Subcutaneous abdominal adipose tissue (tissue), 5 donors: Measurements from ENCODE around the gene SPIRE1.

ENCODE experiments used
- H3K27ac ChIP-seq: one replicate; pipeline ENCODE4 v1.7.0; 2013; ENCODE audit warnings: low read depth, mild to moderate bottlenecking, inconsistent platforms, low read length, moderate library complexity
- H3K27me3 ChIP-seq, 5 donors: one replicate each; pipeline ENCODE4 v1.7.0; 2013; ENCODE audit warnings: low read length in 5 of 5, inconsistent platforms in 1 of 5; ENCODE audit not compliant: control insufficient read depth in 5 of 5, insufficient read depth in 4 of 5
- H3K36me3 ChIP-seq, 5 donors: one replicate each; pipeline ENCODE4 v1.7.0; 2013; ENCODE audit warnings: low read length in 5 of 5; ENCODE audit not compliant: control insufficient read depth in 5 of 5, insufficient read depth in 5 of 5
- H3K4me1 ChIP-seq, 5 donors: one replicate each; pipeline ENCODE4 v1.7.0; 2013; ENCODE audit warnings: low read length in 5 of 5, mild to moderate bottlenecking in 3 of 5, moderate library complexity in 1 of 5; ENCODE audit not compliant: control insufficient read depth in 5 of 5, insufficient read depth in 5 of 5
- H3K4me3 ChIP-seq, 5 donors: one replicate each; pipeline ENCODE4 v1.7.0; 2013; ENCODE audit warnings: low read length in 5 of 5, low read depth in 1 of 5
- H3K9ac ChIP-seq, 5 donors: one replicate each; pipeline ENCODE4 v1.7.0; 2013; ENCODE audit warnings: low read length in 5 of 5, mild to moderate bottlenecking in 4 of 5, moderate library complexity in 3 of 5
- H3K9me3 ChIP-seq, 5 donors: one replicate each; pipeline ENCODE4 v1.7.0; 2013; ENCODE audit warnings: low read length in 5 of 5; ENCODE audit not compliant: control insufficient read depth in 5 of 5
- donor health status: healthy.
- donor health status: healthy.
- donor health status: healthy.
- donor health status: healthy.
- donor health status: healthy.

SPIRE1 gene

GRCh38 chr18:12585218-12585617, 72.7 kb downstream of the SPIRE1 start:
- H3K36me3 ChIP-seq: no peaks in the 10 kb centered on the region
- H3K9ac ChIP-seq: no peak overlapping the region
- no peaks in the 10 kb centered on the region for H3K27me3 ChIP-seq
- no peaks in the 10 kb centered on the region for H3K4me1 ChIP-seq
- H3K27ac ChIP-seq: no peak overlapping the region
- no peaks in the 10 kb centered on the region for H3K9me3 ChIP-seq
- H3K4me3 ChIP-seq: no peak overlapping the region

GRCh38 chr18:12580630-12581342, 77.1 kb downstream of the SPIRE1 start:
- H3K27ac ChIP-seq: no peak overlapping the region
- H3K9me3 ChIP-seq: no peaks in the 10 kb centered on the region
- no peaks in the 10 kb centered on the region for H3K36me3 ChIP-seq
- H3K4me1 ChIP-seq: no peaks in the 10 kb centered on the region
- no peak overlapping the region for H3K4me3 ChIP-seq
- no peak overlapping the region for H3K9ac ChIP-seq
- no peaks in the 10 kb centered on the region for H3K27me3 ChIP-seq

GRCh38 chr18:12579775-12580174, 78.1 kb downstream of the SPIRE1 start:
- no peak overlapping the region for H3K4me3 ChIP-seq
- H3K9me3 ChIP-seq: no peaks in the 10 kb centered on the region
- no peak overlapping the region for H3K9ac ChIP-seq
- H3K27ac ChIP-seq: no peak overlapping the region
- H3K36me3 ChIP-seq: no peaks in the 10 kb centered on the region
- no peaks in the 10 kb centered on the region for H3K4me1 ChIP-seq
- H3K27me3 ChIP-seq: no peaks in the 10 kb centered on the region

GRCh38 chr18:12577848-12578247, 80.1 kb downstream of the SPIRE1 start:
- H3K4me3 ChIP-seq: no peak overlapping the region
- H3K36me3 ChIP-seq: no peaks in the 10 kb centered on the region
- H3K27me3 ChIP-seq: no peaks in the 10 kb centered on the region
- H3K27ac ChIP-seq: no peak overlapping the region
- H3K9me3 ChIP-seq: no peaks in the 10 kb centered on the region
- H3K9ac ChIP-seq: no peak overlapping the region
- no peaks in the 10 kb centered on the region for H3K4me1 ChIP-seq

- H3K27me3 ChIP-seq: no peaks in the 10 kb centered on the region
- H3K9ac ChIP-seq: no peak overlapping the region
- H3K27ac ChIP-seq: no peak overlapping the region
- no peaks in the 10 kb centered on the region for H3K4me1 ChIP-seq
- H3K9me3 ChIP-seq: no peaks in the 10 kb centered on the region
- no peaks in the 10 kb centered on the region for H3K36me3 ChIP-seq
- no peak overlapping the region for H3K4me3 ChIP-seq
These were observed 83.3 kb downstream of the SPIRE1 start for GRCh38 chr18:12574494-12575185.

- Histone ChIP-seq H3K9me3 (no peaks in the 10 kb centered on the region), H3K27me3 (no peaks in the 10 kb centered on the region), H3K4me1 (peaks cover 0 to 2% (median 0%) of the 10 kb centered on the region in 5 donors), H3K4me3 (no peak overlapping the region), H3K36me3 (no peaks in the 10 kb centered on the region), H3K27ac (no peak overlapping the region), H3K9ac (no peak overlapping the region)
These were observed 86.3 kb downstream of the SPIRE1 start for GRCh38 chr18:12571630-12572029.

- H3K4me1 ChIP-seq: peaks cover 0 to 2% (median 0%) of the 10 kb centered on the region in 5 donors
- no peak overlapping the region for H3K9ac ChIP-seq
- no peak overlapping the region for H3K4me3 ChIP-seq
- H3K36me3 ChIP-seq: no peaks in the 10 kb centered on the region
- H3K9me3 ChIP-seq: no peaks in the 10 kb centered on the region
- no peaks in the 10 kb centered on the region for H3K27me3 ChIP-seq
- no peak overlapping the region for H3K27ac ChIP-seq
These were observed 88.1 kb downstream of the SPIRE1 start for GRCh38 chr18:12569791-12570190.

- Histone ChIP-seq H3K9ac (no peak overlapping the region), H3K27ac (no peak overlapping the region), H3K4me1 (peaks cover 0 to 2% (median 0%) of the 10 kb centered on the region in 5 donors), H3K27me3 (no peaks in the 10 kb centered on the region), H3K4me3 (no peak overlapping the region), H3K36me3 (no peaks in the 10 kb centered on the region), H3K9me3 (no peaks in the 10 kb centered on the region)
These were observed 90.1 kb downstream of the SPIRE1 start for GRCh38 chr18:12567849-12568248.

GRCh38 chr18:12564861-12565260, 93.0 kb downstream of the SPIRE1 start:
- no peaks in the 10 kb centered on the region for H3K9me3 ChIP-seq
- H3K27me3 ChIP-seq: no peaks in the 10 kb centered on the region
- H3K9ac ChIP-seq: no peak overlapping the region
- H3K4me1 ChIP-seq: peaks cover 0 to 2% (median 0%) of the 10 kb centered on the region in 5 donors
- H3K36me3 ChIP-seq: no peaks in the 10 kb centered on the region
- H3K4me3 ChIP-seq: no peak overlapping the region
- H3K27ac ChIP-seq: no peak overlapping the region

GRCh38 chr18:12564378-12564777, 93.5 kb downstream of the SPIRE1 start:
- Histone ChIP-seq H3K9ac (no peak overlapping the region), H3K27ac (no peak overlapping the region), H3K36me3 (no peaks in the 10 kb centered on the region), H3K4me3 (no peak overlapping the region), H3K4me1 (peaks cover 0 to 2% (median 0%) of the 10 kb centered on the region in 5 donors), H3K9me3 (no peaks in the 10 kb centered on the region), H3K27me3 (no peaks in the 10 kb centered on the region)
